Ishikawa (cell line): Measurements from ENCODE around the gene FUBP1.

Experiments
- CEBPB ChIP-seq: IDR thresholded peaks from 2 replicates; pipeline ENCODE4 v1.6.1; 2012
- CREB1 ChIP-seq: IDR thresholded peaks from 2 replicates; pipeline ENCODE4 v1.6.1; 2012; ENCODE audit warnings: low read depth
- EGR1 ChIP-seq: IDR thresholded peaks from 2 replicates; pipeline ENCODE4 v1.6.1; 2012
- EP300 ChIP-seq: IDR thresholded peaks from 2 replicates; pipeline ENCODE4 v1.6.1; 2012; ENCODE audit warnings: borderline replicate concordance
- FOXM1 ChIP-seq: IDR thresholded peaks from 2 replicates; pipeline ENCODE4 v1.6.1; 2012; ENCODE audit warnings: low read depth, borderline replicate concordance
- MAX ChIP-seq: IDR thresholded peaks from 2 replicates; pipeline ENCODE4 v1.6.1; 2012
- NFIC ChIP-seq: IDR thresholded peaks from 2 replicates; pipeline ENCODE4 v1.6.1; 2012
- RAD21 ChIP-seq: IDR thresholded peaks from 2 replicates; pipeline ENCODE4 v1.6.1; 2012; ENCODE audit warnings: low read depth
- TAF1 ChIP-seq: IDR thresholded peaks from 2 replicates; pipeline ENCODE4 v1.6.1; 2012; ENCODE audit warnings: low read depth, mild to moderate bottlenecking
- TCF12 ChIP-seq: IDR thresholded peaks from 2 replicates; pipeline ENCODE4 v1.6.1; 2012; ENCODE audit warnings: low read depth
- TEAD4 ChIP-seq: IDR thresholded peaks from 2 replicates; pipeline ENCODE4 v1.6.1; 2012
- YY1 ChIP-seq: IDR thresholded peaks from 2 replicates; pipeline ENCODE4 v1.6.1; 2012; ENCODE audit warnings: low read depth
- ZBTB7A ChIP-seq: IDR thresholded peaks from 2 replicates; pipeline ENCODE4 v1.6.1; 2012; ENCODE audit warnings: low read depth
- TF ChIP-seq, protein P1 (sequence below): IDR thresholded peaks from 2 replicates; pipeline ENCODE4 v1.6.1; 2012
- TF ChIP-seq, protein P2 (sequence below): IDR thresholded peaks from 2 replicates; pipeline ENCODE4 v1.6.1; 2012; ENCODE audit warnings: low read depth, mild to moderate bottlenecking

FUBP1 gene

GRCh38 chr1:77953907-77954306 lies 25.0 kb downstream of the FUBP1 start:
- TF ChIP-seq, protein P1, sequence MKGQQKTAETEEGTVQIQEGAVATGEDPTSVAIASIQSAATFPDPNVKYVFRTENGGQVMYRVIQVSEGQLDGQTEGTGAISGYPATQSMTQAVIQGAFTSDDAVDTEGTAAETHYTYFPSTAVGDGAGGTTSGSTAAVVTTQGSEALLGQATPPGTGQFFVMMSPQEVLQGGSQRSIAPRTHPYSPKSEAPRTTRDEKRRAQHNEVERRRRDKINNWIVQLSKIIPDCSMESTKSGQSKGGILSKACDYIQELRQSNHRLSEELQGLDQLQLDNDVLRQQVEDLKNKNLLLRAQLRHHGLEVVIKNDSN = no peak
- TF ChIP-seq FOXM1 = no peak
- no peak for TF ChIP-seq TEAD4
- no peak for TF ChIP-seq TAF1
- TF ChIP-seq TCF12 = no peak

DNA sequence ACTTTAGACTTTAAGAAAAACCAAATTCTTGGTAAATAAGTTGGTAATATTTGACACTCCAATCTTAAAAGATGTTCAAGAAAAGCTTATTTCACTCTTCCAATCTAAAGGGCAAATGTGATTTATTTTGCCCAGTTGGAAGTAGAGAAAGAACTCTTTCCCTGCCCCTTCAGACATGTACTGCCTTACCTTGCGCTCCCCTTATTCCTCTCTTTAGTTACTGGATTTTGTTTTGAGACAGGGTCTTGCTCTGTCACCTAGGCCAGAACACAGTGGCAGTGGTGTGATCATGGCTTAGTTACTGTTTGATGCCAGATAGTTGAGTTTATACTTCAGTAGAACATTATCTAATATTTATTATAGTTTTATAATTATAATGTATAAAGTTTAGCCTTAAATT lies 27.5 kb downstream of the FUBP1 start:
- no peak for TF ChIP-seq CREB1
- no peak for TF ChIP-seq EGR1
- no peak for TF ChIP-seq TCF12
- no peak for TF ChIP-seq TEAD4
- TF ChIP-seq NFIC = no peak
- TF ChIP-seq, protein P1 = no peak
- TF ChIP-seq MAX = no peak
- no peak for TF ChIP-seq EP300
- no peak for TF ChIP-seq FOXM1
- no peak for TF ChIP-seq TAF1
- no peak for TF ChIP-seq RAD21
- TF ChIP-seq, protein P2, sequence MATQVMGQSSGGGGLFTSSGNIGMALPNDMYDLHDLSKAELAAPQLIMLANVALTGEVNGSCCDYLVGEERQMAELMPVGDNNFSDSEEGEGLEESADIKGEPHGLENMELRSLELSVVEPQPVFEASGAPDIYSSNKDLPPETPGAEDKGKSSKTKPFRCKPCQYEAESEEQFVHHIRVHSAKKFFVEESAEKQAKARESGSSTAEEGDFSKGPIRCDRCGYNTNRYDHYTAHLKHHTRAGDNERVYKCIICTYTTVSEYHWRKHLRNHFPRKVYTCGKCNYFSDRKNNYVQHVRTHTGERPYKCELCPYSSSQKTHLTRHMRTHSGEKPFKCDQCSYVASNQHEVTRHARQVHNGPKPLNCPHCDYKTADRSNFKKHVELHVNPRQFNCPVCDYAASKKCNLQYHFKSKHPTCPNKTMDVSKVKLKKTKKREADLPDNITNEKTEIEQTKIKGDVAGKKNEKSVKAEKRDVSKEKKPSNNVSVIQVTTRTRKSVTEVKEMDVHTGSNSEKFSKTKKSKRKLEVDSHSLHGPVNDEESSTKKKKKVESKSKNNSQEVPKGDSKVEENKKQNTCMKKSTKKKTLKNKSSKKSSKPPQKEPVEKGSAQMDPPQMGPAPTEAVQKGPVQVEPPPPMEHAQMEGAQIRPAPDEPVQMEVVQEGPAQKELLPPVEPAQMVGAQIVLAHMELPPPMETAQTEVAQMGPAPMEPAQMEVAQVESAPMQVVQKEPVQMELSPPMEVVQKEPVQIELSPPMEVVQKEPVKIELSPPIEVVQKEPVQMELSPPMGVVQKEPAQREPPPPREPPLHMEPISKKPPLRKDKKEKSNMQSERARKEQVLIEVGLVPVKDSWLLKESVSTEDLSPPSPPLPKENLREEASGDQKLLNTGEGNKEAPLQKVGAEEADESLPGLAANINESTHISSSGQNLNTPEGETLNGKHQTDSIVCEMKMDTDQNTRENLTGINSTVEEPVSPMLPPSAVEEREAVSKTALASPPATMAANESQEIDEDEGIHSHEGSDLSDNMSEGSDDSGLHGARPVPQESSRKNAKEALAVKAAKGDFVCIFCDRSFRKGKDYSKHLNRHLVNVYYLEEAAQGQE = no peak
- TF ChIP-seq CEBPB = no peak
- TF ChIP-seq ZBTB7A = no peak
- TF ChIP-seq YY1 = no peak

- TF ChIP-seq RAD21 (no peak), ZBTB7A (no peak), EP300 (no peak), TEAD4 (no peak), CEBPB (no peak), TCF12 (no peak), EGR1 (no peak), NFIC (no peak), MAX (no peak), TAF1 (no peak)
- TF ChIP-seq, protein P2 = no peak
- TF ChIP-seq, protein P1 = no peak
Measured at GRCh38 chr1:77950873-77951272, 28.0 kb downstream of the FUBP1 start.

DNA sequence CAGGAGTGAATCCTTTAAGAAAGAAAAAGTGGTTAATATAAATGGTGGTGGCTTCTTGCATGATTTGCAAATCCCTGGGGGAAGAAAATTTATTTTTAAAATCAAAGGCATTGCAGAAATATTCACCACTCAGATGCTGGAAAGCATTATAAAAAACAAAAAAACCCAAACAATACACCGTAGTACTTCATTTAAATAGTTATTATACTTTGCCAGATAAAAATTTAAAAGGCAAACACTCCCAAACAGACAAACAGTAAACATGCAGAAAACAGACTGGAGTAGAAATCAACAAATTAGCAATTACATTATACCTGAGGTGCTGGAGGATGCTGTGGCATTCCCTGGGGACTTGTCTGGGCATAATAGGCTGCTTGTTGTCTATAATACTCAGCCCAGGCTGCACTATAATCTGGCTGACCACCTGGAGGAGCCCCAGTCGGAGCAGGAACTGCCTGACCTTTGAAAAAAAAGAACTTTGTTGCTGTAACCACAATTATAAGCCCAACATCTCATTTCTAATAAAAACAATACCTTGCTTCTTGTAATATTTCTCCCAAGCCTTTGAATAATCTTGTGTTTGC lies 29.9 kb downstream of the FUBP1 start:
- TF ChIP-seq, protein P2 = no peak
- TF ChIP-seq, protein P1 = no peak
- TF ChIP-seq CEBPB = no peak
- no peak for TF ChIP-seq TCF12
- no peak for TF ChIP-seq TEAD4
- TF ChIP-seq YY1 = no peak
- no peak for TF ChIP-seq TAF1
